SK-N-SH (cell line): ENCODE measurements around the gene MYOG.

ENCODE experiments used
- ELF1 ChIP-seq: IDR thresholded peaks from 2 replicates; pipeline ENCODE4 v1.4.0; 2012
- MAX ChIP-seq: IDR thresholded peaks from 2 replicates; pipeline ENCODE4 v1.4.0; 2012; ENCODE audit warnings: low read depth
- USF1 ChIP-seq: IDR thresholded peaks from 2 replicates; pipeline ENCODE4 v1.4.0; 2012; ENCODE audit warnings: low read depth, borderline replicate concordance

GRCh38 chr1:203082571-203083462 is 3.0 kb downstream of the MYOG start:
- TF ChIP-seq USF1 = no peak
- no peak for TF ChIP-seq MAX
- no peak for TF ChIP-seq ELF1
